GM15510 (cell line): ENCODE measurements around the gene FLVCR2.

Experiments
- POLR2A ChIP-seq: IDR thresholded peaks from 3 replicates; pipeline ENCODE4 v1.6.1; 2011; ENCODE audit warnings: borderline replicate concordance; ENCODE audit not compliant: insufficient read length; ENCODE audit errors: extremely low read depth

FLVCR2 gene

GRCh38 chr14:75660630-75661498 lies 82.4 kb downstream of the FLVCR2 start, which contains the start of the genes ERG28 and TTLL5:
Gene ERG28 (minus strand): TSS chr14:75660876. CDS start chr14:75657502, 3,374 bp downstream.
Gene TTLL5 (plus strand): TSS chr14:75661246. CDS start chr14:75663150, 1,904 bp downstream.
- peak; percentile 92 for TF ChIP-seq POLR2A

DNA sequence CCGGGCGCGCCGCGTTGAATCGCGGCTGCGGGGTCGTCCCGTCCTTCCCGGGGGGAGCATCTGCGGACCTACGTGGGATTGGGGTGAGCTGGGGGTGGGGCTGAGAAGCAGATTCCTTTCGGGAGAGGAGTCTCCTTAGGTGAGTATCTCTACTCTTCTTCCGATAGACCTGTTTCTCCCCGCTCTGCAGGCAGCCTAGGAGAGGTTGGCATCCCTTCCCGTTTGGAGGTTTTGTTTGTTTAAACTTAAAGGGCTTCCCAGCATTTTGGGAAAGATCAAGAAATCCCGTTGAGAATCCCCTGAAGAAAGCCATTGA lies 83.0 kb downstream of the FLVCR2 start:
- TF ChIP-seq POLR2A = no peak

DNA sequence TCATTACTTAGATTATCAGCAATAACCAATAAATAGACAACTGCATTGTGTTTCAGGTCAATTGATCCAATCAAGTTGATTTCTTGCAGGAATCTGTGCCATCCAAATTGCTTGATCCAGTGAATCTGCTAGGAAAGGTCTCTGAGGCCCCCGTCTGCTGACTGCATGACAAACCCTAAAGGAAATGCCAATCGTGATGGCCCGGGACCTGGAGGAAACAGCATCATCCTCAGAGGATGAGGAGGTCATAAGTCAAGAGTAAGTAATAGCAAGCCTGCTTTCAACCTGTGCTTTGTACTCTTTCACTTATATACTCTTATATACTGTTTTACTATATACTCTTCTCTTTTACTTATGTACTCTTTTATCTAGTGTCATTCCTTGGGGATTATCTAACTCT lies 84.5 kb downstream of the FLVCR2 start:
- TF ChIP-seq POLR2A = no peak

DNA sequence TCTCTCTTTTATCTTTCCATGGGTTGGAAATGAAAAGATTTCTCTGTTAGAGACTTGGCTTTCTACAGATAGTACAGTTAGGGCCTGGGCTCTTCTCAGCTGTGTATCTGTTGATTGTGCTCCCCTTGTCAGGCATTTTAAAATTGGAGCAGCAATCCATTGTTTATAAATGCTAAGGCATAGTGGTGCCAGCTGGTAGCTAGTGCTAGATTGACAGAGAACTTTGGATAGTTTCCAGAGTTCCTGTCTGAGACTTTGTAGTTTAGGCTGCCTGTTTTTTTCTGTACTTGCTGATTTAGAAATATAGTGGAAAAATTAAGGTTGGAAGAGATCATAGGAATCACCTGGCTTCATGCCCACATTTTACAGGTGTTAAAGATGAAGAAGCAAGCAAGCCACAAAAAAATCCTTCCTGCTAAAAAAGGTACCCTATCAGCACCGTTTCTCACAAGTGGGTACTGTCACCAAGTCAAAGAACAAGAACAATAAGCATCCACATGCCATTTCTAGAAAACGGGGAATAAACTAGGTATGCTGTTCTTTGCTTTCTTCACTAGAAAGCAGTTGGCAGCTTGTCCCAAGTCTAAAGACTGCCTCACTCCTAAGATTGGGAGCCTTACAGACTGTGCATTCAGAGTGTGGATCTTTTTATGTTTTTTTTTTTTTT lies 88.8 kb downstream of the FLVCR2 start:
- TF ChIP-seq POLR2A = no peak

DNA sequence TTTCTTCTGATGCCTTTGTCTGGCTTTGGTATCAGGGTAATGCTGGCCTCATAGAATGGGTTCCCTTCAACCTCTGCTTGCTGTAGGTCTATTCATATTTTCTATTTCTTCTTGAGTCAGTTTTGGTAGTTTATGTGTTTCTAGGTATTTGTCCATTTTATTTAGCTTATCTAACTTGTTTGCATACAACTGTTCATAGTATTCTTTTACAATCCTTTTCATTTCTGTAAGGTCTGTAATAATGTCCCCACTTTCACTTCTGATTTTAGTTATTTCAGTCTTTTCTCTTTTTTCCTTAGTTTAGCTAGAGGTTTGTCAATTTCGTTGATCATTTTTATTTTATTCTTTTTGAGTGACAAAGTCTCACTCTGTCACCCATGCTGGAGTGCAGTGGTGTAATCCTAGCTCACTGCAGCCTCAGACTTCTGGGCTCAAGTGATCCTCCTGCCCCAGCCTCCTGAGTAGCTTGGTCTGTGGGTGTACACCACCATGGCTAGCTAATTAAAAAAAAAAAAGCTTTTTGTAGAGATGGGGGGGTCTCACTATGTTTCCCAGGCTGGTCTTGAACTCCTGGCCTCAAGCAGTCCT lies 94.3 kb downstream of the FLVCR2 start:
- no peak for TF ChIP-seq POLR2A

DNA sequence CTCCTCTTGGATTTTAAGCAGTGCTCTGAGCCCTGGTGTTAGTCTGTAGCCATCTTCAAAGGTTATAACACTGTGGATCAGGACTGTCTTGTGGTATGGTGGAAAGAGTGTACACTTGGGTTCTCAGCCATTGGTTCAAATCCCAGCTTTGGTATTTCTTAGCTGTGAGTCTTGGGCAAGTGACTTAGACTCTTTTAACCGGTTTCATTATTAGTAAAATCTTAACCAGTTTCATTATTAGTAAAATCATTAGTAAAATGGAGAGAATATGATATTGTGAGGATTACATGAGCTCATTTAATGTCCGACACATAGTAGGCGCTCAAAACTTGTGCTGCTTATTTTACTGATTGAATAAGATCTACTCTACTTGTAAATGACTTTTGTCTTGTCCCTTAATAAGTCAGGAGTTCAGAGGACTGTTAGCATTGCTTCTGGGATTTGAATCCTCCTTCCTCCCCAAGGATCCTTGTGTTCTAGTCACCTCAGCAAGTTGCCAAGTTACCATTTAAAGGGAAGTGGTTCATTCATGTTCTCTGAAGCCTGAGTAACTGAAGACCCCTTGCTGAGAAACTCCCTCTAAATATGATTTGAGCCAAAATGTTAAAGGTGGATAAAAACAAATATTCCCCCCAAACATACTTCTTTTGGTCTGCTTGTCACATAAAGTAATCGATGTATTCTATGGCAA lies 95.1 kb downstream of the FLVCR2 start:
- TF ChIP-seq POLR2A = no peak

DNA sequence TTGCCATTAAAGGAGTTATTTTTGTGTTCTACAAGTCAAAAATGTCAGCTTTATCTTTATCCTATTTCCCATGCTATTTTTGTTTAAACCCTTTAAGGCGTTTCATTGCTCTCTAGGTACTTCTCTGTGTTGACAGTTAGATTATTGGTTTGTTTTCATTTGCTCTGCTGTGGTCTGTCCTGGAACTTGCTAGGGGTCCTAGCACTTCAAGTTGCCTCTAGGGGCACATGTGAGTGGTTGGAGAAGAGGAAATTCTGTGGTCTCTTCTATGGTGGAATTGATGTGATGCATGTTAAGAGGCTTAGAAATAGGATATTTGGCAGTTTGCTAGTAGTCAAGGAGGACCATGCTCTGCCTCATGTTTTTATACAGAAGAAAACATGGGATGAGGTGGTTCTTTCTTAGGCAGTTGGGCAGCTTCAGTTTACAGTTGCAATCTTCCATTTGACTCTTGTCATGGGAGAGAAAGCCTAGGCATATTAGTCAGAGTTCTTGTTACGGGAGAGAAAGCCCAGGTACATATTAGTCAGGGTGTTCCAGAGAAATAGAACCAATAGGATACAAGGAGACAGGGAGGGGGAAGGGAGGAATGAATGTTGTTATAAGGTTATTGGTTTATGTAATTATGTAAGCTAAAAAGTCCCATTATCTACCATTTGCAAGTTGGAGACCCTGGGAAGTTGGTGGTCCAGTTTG lies 97.0 kb downstream of the FLVCR2 start:
- no peak for TF ChIP-seq POLR2A

DNA sequence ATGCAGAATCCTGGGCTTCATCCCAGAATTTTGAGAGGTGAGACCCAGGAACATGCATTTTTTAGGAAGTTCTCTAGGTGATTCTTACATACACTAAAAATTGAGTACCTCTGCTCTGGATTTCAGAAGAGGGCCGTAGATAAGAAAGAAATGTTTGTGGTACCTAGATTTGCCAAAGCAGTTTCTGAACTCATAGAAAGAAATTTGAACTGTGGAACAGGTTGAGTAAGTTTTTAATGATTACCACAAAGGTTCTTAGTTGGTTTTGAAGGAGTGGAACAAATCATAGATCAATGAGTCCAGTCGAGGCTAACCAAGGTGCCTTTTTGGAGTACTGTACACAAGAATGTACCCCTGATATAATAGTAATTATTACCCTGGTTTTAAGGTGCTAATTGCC lies 107.5 kb downstream of the FLVCR2 start:
- no peak for TF ChIP-seq POLR2A

- no peak for TF ChIP-seq POLR2A
Observed at GRCh38 chr14:75689012-75689411, 110.6 kb downstream of the FLVCR2 start.

DNA sequence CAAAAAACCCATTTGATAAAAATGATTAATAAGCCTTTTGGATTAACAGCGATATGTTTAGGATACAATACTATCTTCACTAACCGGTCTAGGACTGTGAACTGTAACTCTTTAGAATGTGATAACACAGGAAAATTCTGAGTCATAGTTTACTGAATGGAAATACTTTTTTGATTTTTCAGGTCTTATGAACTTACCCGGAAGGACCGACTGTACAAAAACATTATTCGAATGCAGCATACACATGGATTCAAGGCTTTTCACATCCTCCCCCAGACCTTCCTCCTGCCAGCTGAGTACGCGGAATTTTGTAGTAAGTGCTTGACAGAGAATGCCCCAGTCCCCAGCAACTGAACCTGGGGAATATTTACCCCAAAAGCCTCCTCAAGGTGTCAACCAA lies 111.6 kb downstream of the FLVCR2 start:
- TF ChIP-seq POLR2A = no peak

DNA sequence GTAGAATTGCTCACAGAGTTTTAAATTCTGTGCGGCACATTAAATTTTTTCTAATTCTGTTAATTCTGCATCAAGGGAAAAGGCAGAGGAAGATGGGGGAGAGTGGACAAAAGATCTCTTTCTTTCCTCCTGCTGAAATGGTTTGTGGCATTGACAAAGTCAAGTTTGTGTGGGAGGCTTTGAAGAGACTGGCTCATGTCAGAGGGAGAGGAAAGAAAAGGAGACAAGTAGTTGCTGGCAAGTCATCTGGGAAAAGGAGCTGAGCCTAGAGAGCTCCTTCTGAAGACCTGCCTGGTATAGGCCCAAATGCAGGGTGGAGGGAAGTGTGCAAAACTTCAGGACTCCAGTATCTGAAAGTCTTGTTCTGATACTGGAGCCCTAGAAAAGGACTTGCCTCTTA lies 119.0 kb downstream of the FLVCR2 start:
- TF ChIP-seq POLR2A = no peak
